IPS-15b (cell line): ENCODE data around the gene IL4I1.

Experiments
- H3K27me3 ChIP-seq: one replicate; pipeline ENCODE4 v1.6.1; 2013; ENCODE audit warnings: low read length; ENCODE audit not compliant: control insufficient read depth, insufficient read depth
- H3K36me3 ChIP-seq: one replicate; pipeline ENCODE4 v1.6.1; 2013; ENCODE audit warnings: low read length; ENCODE audit not compliant: control insufficient read depth, insufficient read depth
- H3K4me1 ChIP-seq: one replicate; pipeline ENCODE4 v1.6.1; 2013; ENCODE audit warnings: mild to moderate bottlenecking, low read length; ENCODE audit not compliant: control insufficient read depth, insufficient read depth
- H3K4me3 ChIP-seq: one replicate; pipeline ENCODE4 v1.5.1; 2013; ENCODE audit warnings: low read depth, low read length
- H3K9ac ChIP-seq: one replicate; pipeline ENCODE4 v1.6.1; 2013; ENCODE audit warnings: low read depth, mild to moderate bottlenecking, low read length
- H3K9me3 ChIP-seq: one replicate; pipeline ENCODE4 v1.6.1; 2013; ENCODE audit warnings: mild to moderate bottlenecking, low read length; ENCODE audit not compliant: control insufficient read depth, insufficient read depth

IL4I1 gene

GRCh38 chr19:49907745-49908446 lies 11.2 kb upstream of the IL4I1 start:
- H3K9ac ChIP-seq: peak overlapping the region; percentile 37
- peaks cover 44% of the 10 kb centered on the region for H3K36me3 ChIP-seq
- H3K4me1 ChIP-seq: peaks cover 7% of the 10 kb centered on the region

GRCh38 chr19:49906879-49907564 lies 10.3 kb upstream of the IL4I1 start:
- Histone ChIP-seq H3K36me3 (peaks cover 38% of the 10 kb centered on the region), H3K27me3 (no peaks in the 10 kb centered on the region), H3K4me3 (no peak overlapping the region), H3K9ac (no peak overlapping the region), H3K4me1 (peaks cover 7% of the 10 kb centered on the region), H3K9me3 (no peaks in the 10 kb centered on the region)

More at GRCh38 chr19:49907745-49908446, 11.2 kb upstream of the IL4I1 start:
- Histone ChIP-seq H3K27me3 (no peaks in the 10 kb centered on the region), H3K9me3 (no peaks in the 10 kb centered on the region), H3K4me3 (no peak overlapping the region)

GRCh38 chr19:49904136-49904535 lies 7.4 kb upstream of the IL4I1 start:
- Histone ChIP-seq H3K9ac (no peak overlapping the region), H3K4me3 (no peak overlapping the region), H3K36me3 (peaks cover 21% of the 10 kb centered on the region), H3K9me3 (no peaks in the 10 kb centered on the region), H3K4me1 (peaks cover 7% of the 10 kb centered on the region), H3K27me3 (no peaks in the 10 kb centered on the region)

- H3K4me3 ChIP-seq: no peak overlapping the region
- H3K9me3 ChIP-seq: no peaks in the 10 kb centered on the region
- no peak overlapping the region for H3K9ac ChIP-seq
- no peaks in the 10 kb centered on the region for H3K27me3 ChIP-seq
- peaks cover 5% of the 10 kb centered on the region for H3K4me1 ChIP-seq
- H3K36me3 ChIP-seq: no peaks in the 10 kb centered on the region
Measured at GRCh38 chr19:49895566-49896297, 955 bp downstream of the IL4I1 start.

- Histone ChIP-seq H3K9me3 (no peaks in the 10 kb centered on the region), H3K4me1 (peaks cover 5% of the 10 kb centered on the region), H3K9ac (no peak overlapping the region), H3K36me3 (no peaks in the 10 kb centered on the region), H3K4me3 (no peak overlapping the region), H3K27me3 (no peaks in the 10 kb centered on the region)
Measured at GRCh38 chr19:49894879-49895565, 1.7 kb downstream of the IL4I1 start.

- no peak overlapping the region for H3K9ac ChIP-seq
- peaks cover 5% of the 10 kb centered on the region for H3K4me1 ChIP-seq
- no peaks in the 10 kb centered on the region for H3K9me3 ChIP-seq
- no peaks in the 10 kb centered on the region for H3K27me3 ChIP-seq
- peaks cover under 1% of the 10 kb centered on the region for H3K36me3 ChIP-seq
- no peak overlapping the region for H3K4me3 ChIP-seq
Measured at GRCh38 chr19:49894011-49894664, 2.5 kb downstream of the IL4I1 start.

GRCh38 chr19:49892716-49893115 lies 4.0 kb downstream of the IL4I1 start:
- Histone ChIP-seq H3K9me3 (no peaks in the 10 kb centered on the region), H3K9ac (no peak overlapping the region), H3K36me3 (peaks cover 2% of the 10 kb centered on the region), H3K4me3 (no peak overlapping the region), H3K27me3 (peaks cover 2% of the 10 kb centered on the region), H3K4me1 (peaks cover 4% of the 10 kb centered on the region)

- H3K4me1 ChIP-seq: no peaks in the 10 kb centered on the region
- H3K9ac ChIP-seq: no peak overlapping the region
- H3K9me3 ChIP-seq: no peaks in the 10 kb centered on the region
- H3K36me3 ChIP-seq: peaks cover 6% of the 10 kb centered on the region
- peak overlapping the region; percentile 26 for H3K4me3 ChIP-seq
- H3K27me3 ChIP-seq: peaks cover 2% of the 10 kb centered on the region
Measured at GRCh38 chr19:49891393-49891792, 5.3 kb downstream of the IL4I1 start.

GRCh38 chr19:49890349-49891311 lies 6.1 kb downstream of the IL4I1 start:
- no peaks in the 10 kb centered on the region for H3K9me3 ChIP-seq
- peaks cover 9% of the 10 kb centered on the region for H3K36me3 ChIP-seq
- no peaks in the 10 kb centered on the region for H3K4me1 ChIP-seq
- H3K4me3 ChIP-seq: peak overlapping the region; percentile 65
- no peak overlapping the region for H3K9ac ChIP-seq
- H3K27me3 ChIP-seq: peaks cover 2% of the 10 kb centered on the region

- Histone ChIP-seq H3K4me3 (peak overlapping the region; percentile 65), H3K9ac (no peak overlapping the region), H3K4me1 (no peaks in the 10 kb centered on the region), H3K27me3 (peaks cover 2% of the 10 kb centered on the region), H3K36me3 (peaks cover 9% of the 10 kb centered on the region), H3K9me3 (no peaks in the 10 kb centered on the region)
Measured at GRCh38 chr19:49889687-49890348, 6.9 kb downstream of the IL4I1 start.
